HCT116 (cell line): ENCODE measurements around the gene NR6A1. TPM values are rescaled to one million over a fixed set of nuclear protein-coding genes. Genes with fewer than 3 reads are reported as not detected.
A peak's percentile ranks its signal among the peaks of the same experiment; 100 is the strongest.

ENCODE experiments used
- ATAC-seq: fragments of 200-7000 bp; cut with Tn5 transposase; 2 replicates; pipeline ENCODE4 v1.9.1; 2020; ENCODE audit warnings: mild to moderate bottlenecking, moderate library complexity
- BruUV-seq: library from RNA; stranded (reverse); fragments of 400-500 nt; replicated peaks from 2 replicates; lab custom pipeline; 2021; lab: Mats Ljungman, UMichigan
- CTCF ChIA-PET: fragments of 300-600 bp; sonication (Branson Sonifier 250); formaldehyde crosslinking; loops from one replicate; lab custom pipeline; 2021; ENCODE audit warnings: antibody characterized with exemption; lab: Charles Lee
- POLR2A ChIA-PET: fragments of 300-600, 350-600 bp; sonication (Branson Sonifier 250); formaldehyde crosslinking; loops from one replicate; lab custom pipeline; 2021; ENCODE audit warnings: antibody characterized with exemption; lab: Charles Lee
- RAD21 ChIA-PET, 2 experiments: fragments of 300-600 bp; sonication (Branson Sonifier 250); formaldehyde crosslinking; loops; one replicate each; lab custom pipeline; 2023; ENCODE audit warnings: low total read pairs in 2 of 2; ENCODE audit not compliant: uncharacterized antibody in 2 of 2, unreplicated experiment in 2 of 2, low non-redundant PET in 1 of 2; lab: Charles Lee
- DNase-seq: peaks from one replicate; pipeline ENCODE4 v3.0.0-alpha.2; 2010; ENCODE audit warnings: low read depth, low spot score
- H2AFZ ChIP-seq: fragments of 200-600 bp; shearing (Covaris generic), sonication (generic); 2 replicates; pipeline ENCODE4 v1.6.1; 2017; ENCODE audit warnings: low read depth, mixed run types, mixed read lengths, antibody characterized with exemption, low read length; ENCODE audit not compliant: poor library complexity, severe bottlenecking
- H3K27ac ChIP-seq: 2 replicates; pipeline ENCODE4 v1.5.1; 2012; ENCODE audit warnings: low read depth, low read length
- H3K27me3 ChIP-seq: fragments of 200-600 bp; sonication (generic); 2 replicates; pipeline ENCODE4 v1.6.1; 2016; ENCODE audit warnings: mixed run types, low read length, mixed read lengths; ENCODE audit not compliant: insufficient read depth
- H3K36me3 ChIP-seq, 2 experiments: fragments of 200-500 bp in 1 of 2; fragments of 200-600 bp in 1 of 2; sonication (Bioruptor generic) in 1 of 2; sonication (generic) in 1 of 2; 2 replicates each; pipeline versions ENCODE4 v1.5.1 to v1.6.1; 2014 to 2016; ENCODE audit warnings: low read length in 2 of 2, inconsistent platforms in 1 of 2, mixed read lengths in 1 of 2, mixed run types in 1 of 2; ENCODE audit not compliant: insufficient read depth in 2 of 2, control insufficient read depth in 1 of 2
- H3K4me1 ChIP-seq, 2 experiments: fragments of 200-600 bp in 1 of 2; sonication (generic) in 1 of 2; 2 replicates each; pipeline versions ENCODE4 v1.5.1 to v1.6.1; 2012 to 2017; ENCODE audit warnings: low read length in 2 of 2, inconsistent platforms in 1 of 2, mild to moderate bottlenecking in 1 of 2, mixed read lengths in 1 of 2, mixed run types in 1 of 2, moderate library complexity in 1 of 2; ENCODE audit not compliant: insufficient read depth in 2 of 2, control insufficient read depth in 1 of 2
- H3K4me2 ChIP-seq: fragments of 200-600 bp; sonication (generic); 2 replicates; pipeline ENCODE4 v1.6.1; 2017; ENCODE audit warnings: mixed run types, low read length, mixed read lengths
- H3K4me3 ChIP-seq, 2 experiments: fragments of 200-600 bp in 1 of 2; sonication (generic) in 1 of 2; replicated peaks in 1 of 2; 2 replicates each; pipeline ENCODE4 v1.5.1; 2011 to 2016; ENCODE audit warnings: low read length in 2 of 2, control low read depth in 1 of 2, low read depth in 1 of 2, mild to moderate bottlenecking in 1 of 2, mixed read lengths in 1 of 2, mixed run types in 1 of 2
- H3K79me2 ChIP-seq: fragments of 200-600 bp; sonication (generic); 2 replicates; pipeline ENCODE4 v1.6.1; 2017; ENCODE audit warnings: mild to moderate bottlenecking, mixed run types, low read length, moderate library complexity, mixed read lengths; ENCODE audit not compliant: insufficient read depth
- H3K9ac ChIP-seq: fragments of 200-600 bp; sonication (generic); 2 replicates; pipeline ENCODE4 v1.6.1; 2016; ENCODE audit warnings: low read length, mixed read lengths
- H3K9me2 ChIP-seq: fragments of 200-600 bp; sonication (generic), shearing (Covaris generic); 2 replicates; pipeline ENCODE4 v1.6.1; 2017; ENCODE audit warnings: mixed run types, mild to moderate bottlenecking, moderate library complexity; ENCODE audit not compliant: insufficient read depth
- H3K9me3 ChIP-seq, 2 experiments: fragments of 200-500 bp in 1 of 2; fragments of 200-600 bp in 1 of 2; sonication (Bioruptor generic) in 1 of 2; sonication (generic) in 1 of 2; 2 replicates each; pipeline ENCODE4 v1.6.1; 2014 to 2017; ENCODE audit warnings: low read length in 2 of 2, mixed read lengths in 2 of 2, inconsistent platforms in 1 of 2, low read depth in 1 of 2, mild to moderate bottlenecking in 1 of 2, mixed run types in 1 of 2, moderate library complexity in 1 of 2; ENCODE audit not compliant: control insufficient read depth in 1 of 2, insufficient read depth in 1 of 2
- H4K20me1 ChIP-seq: fragments of 200-600 bp; sonication (generic), shearing (Covaris generic); 2 replicates; pipeline ENCODE4 v1.6.1; 2017; ENCODE audit warnings: mixed run types, mild to moderate bottlenecking, moderate library complexity; ENCODE audit not compliant: insufficient read depth
- CBX3 ChIP-seq: IDR thresholded peaks from 2 replicates; pipeline ENCODE4 v1.6.1; 2012; ENCODE audit warnings: low read depth
- MAX ChIP-seq: IDR thresholded peaks from 2 replicates; pipeline ENCODE4 v1.6.1; 2012
- POLR2AphosphoS5 ChIP-seq: IDR thresholded peaks from 2 replicates; pipeline ENCODE4 v1.6.1; 2011; ENCODE audit warnings: mild to moderate bottlenecking, low read depth, low read length, moderate library complexity
- SP1 ChIP-seq: IDR thresholded peaks from 2 replicates; pipeline ENCODE4 v1.6.1; 2012; ENCODE audit warnings: low read depth
- SRF ChIP-seq: IDR thresholded peaks from 2 replicates; pipeline ENCODE4 v1.6.1; 2012; ENCODE audit warnings: low read depth
- TCF7L2 ChIP-seq: IDR thresholded peaks from 2 replicates; pipeline ENCODE4 v1.7.0; 2011; ENCODE audit warnings: borderline replicate concordance, inconsistent platforms; ENCODE audit not compliant: insufficient read depth, insufficient read length; ENCODE audit errors: extremely low read depth
- YY1 ChIP-seq: IDR thresholded peaks from 2 replicates; pipeline ENCODE4 v1.6.1; 2011; ENCODE audit warnings: low read length, low read depth, moderate library complexity, mild to moderate bottlenecking; ENCODE audit not compliant: insufficient replicate concordance; ENCODE audit errors: extremely low read depth
- ZFX ChIP-seq: fragments of 450-650 bp; IDR thresholded peaks from 2 replicates; pipeline ENCODE4 v1.6.1; 2017
- intact Hi-C: fragments of 100-400 bp; cut with micrococcal nuclease; formaldehyde crosslinking; loops from 2 replicates; pipeline ENCODE4 v1.10.0; 2022
- microRNA-seq: library from miRNA; unstranded; fragments of <30 nt; microRNA quantifications from one replicate; pipeline ENCODE4, GENCODE V29; 2016; ENCODE audit warnings: borderline number of aligned reads
- total RNA-seq: library from RNA; stranded (reverse); gene quantifications from one replicate; pipeline ENCODE4 v1.2.1, GENCODE V29; 2021; ENCODE audit not compliant: unreplicated experiment
- TF ChIP-seq, protein P1 (sequence below): IDR thresholded peaks from 2 replicates; pipeline ENCODE4 v1.6.1; 2011; ENCODE audit warnings: mild to moderate bottlenecking, low read length, moderate library complexity; ENCODE audit not compliant: insufficient replicate concordance; ENCODE audit errors: extremely low read depth

The NR6A1 gene
- total RNA-seq, 1 experiment from 2014 or later, result 9.9 TPM

DNA sequence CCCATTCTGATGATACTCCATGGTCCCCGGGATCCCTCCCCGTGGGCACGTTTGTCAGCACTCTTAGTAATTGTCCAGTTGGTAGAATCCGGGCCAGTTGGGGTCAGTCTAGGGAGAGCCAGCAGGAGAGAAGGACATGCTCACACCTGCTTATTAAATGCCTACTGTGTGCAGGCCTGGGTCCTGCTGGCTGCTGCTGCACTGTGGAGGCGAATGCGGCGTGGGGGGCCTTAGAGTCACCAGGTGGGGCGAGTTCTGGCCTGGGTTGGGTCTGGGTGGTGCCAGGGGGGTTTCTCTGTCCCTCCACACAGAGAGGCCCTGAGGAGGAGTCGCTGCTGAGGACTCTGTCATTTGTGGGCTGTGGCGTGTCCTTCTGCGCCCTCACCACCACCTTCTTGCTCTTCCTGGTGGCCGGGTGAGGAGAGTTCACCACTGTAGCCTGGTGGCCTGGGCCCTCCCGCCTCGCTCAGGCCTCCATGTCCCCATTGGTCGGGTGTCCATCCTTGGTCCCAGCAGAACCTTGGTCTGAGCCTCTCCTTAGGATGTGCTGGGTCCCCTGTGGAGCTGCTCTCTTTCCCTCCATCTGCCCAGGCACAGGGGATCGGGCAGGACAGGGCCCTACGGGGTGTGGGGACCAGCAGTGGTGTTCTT lies 303.6 kb downstream of the NR6A1 start:
- TF ChIP-seq ZFX (no peak), TCF7L2 (no peak), MAX (no peak), POLR2AphosphoS5 (no peak), SP1 (no peak), SRF (no peak), CBX3 (no peak), YY1 (no peak)
- TF ChIP-seq, protein P1, sequence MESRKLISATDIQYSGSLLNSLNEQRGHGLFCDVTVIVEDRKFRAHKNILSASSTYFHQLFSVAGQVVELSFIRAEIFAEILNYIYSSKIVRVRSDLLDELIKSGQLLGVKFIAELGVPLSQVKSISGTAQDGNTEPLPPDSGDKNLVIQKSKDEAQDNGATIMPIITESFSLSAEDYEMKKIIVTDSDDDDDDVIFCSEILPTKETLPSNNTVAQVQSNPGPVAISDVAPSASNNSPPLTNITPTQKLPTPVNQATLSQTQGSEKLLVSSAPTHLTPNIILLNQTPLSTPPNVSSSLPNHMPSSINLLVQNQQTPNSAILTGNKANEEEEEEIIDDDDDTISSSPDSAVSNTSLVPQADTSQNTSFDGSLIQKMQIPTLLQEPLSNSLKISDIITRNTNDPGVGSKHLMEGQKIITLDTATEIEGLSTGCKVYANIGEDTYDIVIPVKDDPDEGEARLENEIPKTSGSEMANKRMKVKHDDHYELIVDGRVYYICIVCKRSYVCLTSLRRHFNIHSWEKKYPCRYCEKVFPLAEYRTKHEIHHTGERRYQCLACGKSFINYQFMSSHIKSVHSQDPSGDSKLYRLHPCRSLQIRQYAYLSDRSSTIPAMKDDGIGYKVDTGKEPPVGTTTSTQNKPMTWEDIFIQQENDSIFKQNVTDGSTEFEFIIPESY, result no peak
- Histone ChIP-seq H3K27me3 (no peaks in the 10 kb centered on the region), H2AFZ (no peak overlapping the region), H3K4me1 (peaks cover 0 to 3% of the 10 kb centered on the region in 2 experiments; a peak in 1 of 4 replicates), H3K36me3 (no peaks in the 10 kb centered on the region), H3K79me2 (no peaks in the 10 kb centered on the region), H3K27ac (no peak overlapping the region), H3K4me3 (no peak overlapping the region), H3K4me2 (no peak overlapping the region), H4K20me1 (no peaks in the 10 kb centered on the region), H3K9me3 (no peaks in the 10 kb centered on the region), H3K9ac (no peak overlapping the region), H3K9me2 (no peaks in the 10 kb centered on the region)
- CTCF ChIA-PET, result no interaction called here
- no TSS peak for BruUV-seq
- POLR2A ChIA-PET, result no interaction called here
- RAD21 ChIA-PET, result no interaction called here
- ATAC-seq, result no peak
- intact Hi-C loops, result no loop called here
- no peak for DNase-seq

Small RNA genes within 50 kb of the gene (microRNA-seq; reads per million reads assigned to microRNA genes)
- gene MIR181A2, result 58.4 reads per million, percentile 55 among the genes with 10 or more reads in this experiment
- gene MIR181B2, result 320 reads per million, percentile 72 among the genes with 10 or more reads in this experiment

Other genes with a start within 250 kb of the NR6A1 start
- 6.3 TPM for gene OLFML2A, start 5.8 kb upstream of the NR6A1 start, total RNA-seq
- not detected for gene WDR38, start 82.1 kb upstream of the NR6A1 start, total RNA-seq
- gene RPL35, start 90.6 kb upstream of the NR6A1 start, total RNA-seq, result 1,754 TPM
- gene ARPC5L, start 90.8 kb upstream of the NR6A1 start, total RNA-seq, result 50.0 TPM
- 13.1 TPM for gene GOLGA1, start 169.8 kb upstream of the NR6A1 start, total RNA-seq